Transverse colon (tissue), 3 donors: ENCODE results near the gene SPSB3.

Experiments used
- CTCF ChIP-seq, 5 experiments: fragments of 200-600 bp in 3 of 5; fragments of 450-650 bp in 2 of 5; sonication (generic) in 3 of 5; IDR thresholded peaks; 1 replicate in 2 of 5; 2 replicates in 3 of 5; pipeline ENCODE4 v1.5.1; 2016 to 2017; ENCODE audit warnings: antibody characterized with exemption in 5 of 5, inconsistent platforms in 3 of 5, mild to moderate bottlenecking in 2 of 5, moderate library complexity in 1 of 5
- POLR2A ChIP-seq: fragments of 450-650 bp; IDR thresholded peaks from one replicate; pipeline ENCODE4 v1.6.1; 2016; ENCODE audit warnings: antibody characterized with exemption, mild to moderate bottlenecking, moderate library complexity

DNA sequence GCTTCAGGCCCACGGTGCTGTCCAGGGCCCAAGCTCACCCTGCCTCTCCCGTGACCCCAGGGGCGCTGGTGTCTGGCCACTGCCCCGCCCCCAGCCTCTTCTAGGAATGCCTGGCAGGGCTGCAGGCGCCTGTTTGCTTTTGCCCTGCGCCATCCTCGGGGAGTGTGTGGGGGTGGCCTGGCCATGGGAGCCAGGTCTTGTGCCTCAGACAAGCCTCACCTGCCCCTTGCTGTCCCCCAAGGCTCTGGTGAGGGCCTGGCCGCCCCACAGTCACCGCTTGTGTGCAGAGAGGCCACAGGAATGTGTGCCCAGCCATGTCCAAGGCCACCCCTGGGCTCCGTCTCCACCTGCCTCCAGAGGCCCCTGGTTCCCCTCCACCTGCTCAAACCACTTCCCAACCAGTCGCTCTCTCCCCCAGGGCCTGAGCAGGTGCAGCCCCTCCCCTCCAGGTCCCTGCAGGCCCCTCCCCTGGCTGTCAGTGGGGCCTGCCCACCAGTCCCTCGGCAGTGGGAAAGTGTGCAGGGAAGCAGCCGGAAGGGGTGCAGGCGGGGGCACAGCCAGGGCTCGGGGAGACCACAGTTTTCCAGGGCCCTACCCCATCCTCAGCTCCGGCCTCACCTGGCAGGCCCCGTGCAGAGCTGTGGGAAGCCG lies 12.0 kb upstream of the SPSB3 start:
- TF ChIP-seq CTCF (IDR thresholded peaks at IDR 0.05), result no peak
- TF ChIP-seq POLR2A, result no peak
